ENCODE data around the gene NUDT9.

The NUDT9 gene

DNA sequence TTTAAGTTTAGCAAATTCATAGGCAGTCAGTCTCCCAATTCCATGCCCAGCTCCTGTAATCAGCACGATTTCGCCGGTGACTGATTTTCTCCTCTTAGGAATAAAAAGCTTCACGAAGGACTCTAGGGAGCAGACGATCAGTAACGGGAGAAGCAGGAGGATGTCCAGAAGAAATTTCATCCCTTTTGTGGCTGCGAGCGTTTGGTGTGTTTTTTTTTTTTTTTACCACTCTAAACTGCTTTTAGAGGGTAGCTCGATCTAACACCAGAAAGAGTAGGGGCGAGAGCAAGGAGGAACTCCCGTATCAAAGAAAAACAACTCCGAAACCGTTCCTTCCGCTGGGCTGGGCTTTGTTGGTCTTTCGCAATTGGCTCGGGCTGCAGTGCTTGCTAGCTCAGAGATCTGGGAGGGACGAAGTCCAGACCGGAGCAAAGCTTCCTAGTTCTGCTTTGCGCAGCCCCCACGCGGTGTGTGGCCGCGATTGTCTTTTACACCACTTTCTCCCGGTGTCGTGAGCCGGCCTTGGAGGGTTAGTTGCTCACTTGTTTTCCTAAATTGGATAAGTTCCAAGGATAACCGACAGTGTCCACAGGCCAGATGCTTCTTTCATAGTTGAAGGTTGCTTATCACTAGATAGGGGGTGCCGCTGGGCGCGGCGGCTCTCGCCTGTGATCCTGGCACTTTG is 31.3 kb upstream of the NUDT9 start, which contains the start of gene HSD17B11:
TSS of gene HSD17B11 (minus strand) at position 298 of the 685 bp plus-strand sequence. CDS start at position 180, 118 bp downstream.
- TF ChIP-seq, protein P1, sequence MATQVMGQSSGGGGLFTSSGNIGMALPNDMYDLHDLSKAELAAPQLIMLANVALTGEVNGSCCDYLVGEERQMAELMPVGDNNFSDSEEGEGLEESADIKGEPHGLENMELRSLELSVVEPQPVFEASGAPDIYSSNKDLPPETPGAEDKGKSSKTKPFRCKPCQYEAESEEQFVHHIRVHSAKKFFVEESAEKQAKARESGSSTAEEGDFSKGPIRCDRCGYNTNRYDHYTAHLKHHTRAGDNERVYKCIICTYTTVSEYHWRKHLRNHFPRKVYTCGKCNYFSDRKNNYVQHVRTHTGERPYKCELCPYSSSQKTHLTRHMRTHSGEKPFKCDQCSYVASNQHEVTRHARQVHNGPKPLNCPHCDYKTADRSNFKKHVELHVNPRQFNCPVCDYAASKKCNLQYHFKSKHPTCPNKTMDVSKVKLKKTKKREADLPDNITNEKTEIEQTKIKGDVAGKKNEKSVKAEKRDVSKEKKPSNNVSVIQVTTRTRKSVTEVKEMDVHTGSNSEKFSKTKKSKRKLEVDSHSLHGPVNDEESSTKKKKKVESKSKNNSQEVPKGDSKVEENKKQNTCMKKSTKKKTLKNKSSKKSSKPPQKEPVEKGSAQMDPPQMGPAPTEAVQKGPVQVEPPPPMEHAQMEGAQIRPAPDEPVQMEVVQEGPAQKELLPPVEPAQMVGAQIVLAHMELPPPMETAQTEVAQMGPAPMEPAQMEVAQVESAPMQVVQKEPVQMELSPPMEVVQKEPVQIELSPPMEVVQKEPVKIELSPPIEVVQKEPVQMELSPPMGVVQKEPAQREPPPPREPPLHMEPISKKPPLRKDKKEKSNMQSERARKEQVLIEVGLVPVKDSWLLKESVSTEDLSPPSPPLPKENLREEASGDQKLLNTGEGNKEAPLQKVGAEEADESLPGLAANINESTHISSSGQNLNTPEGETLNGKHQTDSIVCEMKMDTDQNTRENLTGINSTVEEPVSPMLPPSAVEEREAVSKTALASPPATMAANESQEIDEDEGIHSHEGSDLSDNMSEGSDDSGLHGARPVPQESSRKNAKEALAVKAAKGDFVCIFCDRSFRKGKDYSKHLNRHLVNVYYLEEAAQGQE (IDR thresholded peaks at IDR 0.05; ENCODE audit: insufficient read depth in 1 of 2, low read depth in 2 of 2, low read length in 2 of 2), result peak in 1 of 2 experiments; percentile 47; a peak in 1 of 4 replicates
- TF ChIP-seq SIN3A (IDR thresholded peaks at IDR 0.05; ENCODE audit: borderline replicate concordance, insufficient read depth, low read length), result no peak
- peak; percentile 52 for TF ChIP-seq FOXP2 (optimal IDR thresholded peaks at IDR 0.05; ENCODE audit: borderline replicate concordance, extremely low read depth, extremely low read length, insufficient read depth)
- TF ChIP-seq POLR2AphosphoS5 (IDR thresholded peaks at IDR 0.05; ENCODE audit: low read depth, low read length), result peak; percentile 83

DNA sequence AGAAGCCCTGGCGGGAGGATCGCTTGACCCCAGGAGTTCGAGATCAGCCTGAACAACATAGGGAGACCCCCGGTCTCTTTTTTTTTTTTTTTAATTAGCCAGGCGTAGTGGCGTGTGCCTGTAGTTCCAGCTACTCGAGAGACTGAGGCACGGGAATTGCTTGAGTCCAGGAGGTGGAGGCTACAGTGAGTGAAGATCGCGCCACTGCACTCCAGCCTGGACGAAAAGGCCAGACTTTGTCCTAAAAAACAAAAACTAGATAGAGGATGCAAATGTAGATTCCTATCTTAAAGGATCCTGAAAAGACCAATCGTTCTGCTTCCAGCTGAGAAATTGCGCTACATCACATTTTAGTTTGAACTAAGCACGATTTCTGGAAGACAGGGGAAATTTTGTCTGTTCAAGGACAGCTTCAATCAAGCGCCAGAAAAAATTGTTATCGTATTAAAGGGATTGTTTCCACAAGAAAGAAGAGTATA is 30.8 kb upstream of the NUDT9 start:
- TF ChIP-seq POLR2AphosphoS5 (IDR thresholded peaks at IDR 0.05; ENCODE audit: low read depth, low read length) (no peak), SIN3A (IDR thresholded peaks at IDR 0.05; ENCODE audit: borderline replicate concordance, insufficient read depth, low read length) (no peak), FOXP2 (optimal IDR thresholded peaks at IDR 0.05; ENCODE audit: borderline replicate concordance, extremely low read depth, extremely low read length, insufficient read depth) (no peak), TAF1 (IDR thresholded peaks at IDR 0.05; ENCODE audit: borderline replicate concordance, insufficient read depth, low read length) (no peak)
- TF ChIP-seq, protein P1 (IDR thresholded peaks at IDR 0.05; ENCODE audit: insufficient read depth in 1 of 2, low read depth in 2 of 2, low read length in 2 of 2), result no peak

DNA sequence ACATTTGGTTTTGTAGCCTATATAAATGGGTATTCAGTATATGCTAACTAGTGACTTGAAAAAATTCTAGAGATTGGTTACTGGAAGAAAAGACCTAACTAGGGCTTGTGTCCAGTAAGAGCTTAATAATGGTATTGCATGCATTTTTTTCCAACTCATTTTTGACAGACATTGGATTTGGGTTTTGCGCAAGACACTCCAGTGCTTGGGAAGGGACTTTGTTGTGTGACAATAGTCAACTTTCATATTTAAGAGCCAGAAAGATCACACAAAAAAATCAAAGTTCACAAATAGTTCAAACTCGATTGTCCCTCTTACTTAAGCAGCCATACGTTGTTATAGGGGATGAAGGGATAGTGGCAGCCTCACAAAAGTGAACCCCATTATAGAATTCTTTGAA is 30.2 kb upstream of the NUDT9 start:
- TF ChIP-seq FOXP2 (optimal IDR thresholded peaks at IDR 0.05; ENCODE audit: borderline replicate concordance, extremely low read depth, extremely low read length, insufficient read depth) (no peak), SIN3A (IDR thresholded peaks at IDR 0.05; ENCODE audit: borderline replicate concordance, insufficient read depth, low read length) (no peak), TAF1 (IDR thresholded peaks at IDR 0.05; ENCODE audit: borderline replicate concordance, insufficient read depth, low read length) (no peak), POLR2AphosphoS5 (IDR thresholded peaks at IDR 0.05; ENCODE audit: low read depth, low read length) (no peak)
- TF ChIP-seq, protein P1 (IDR thresholded peaks at IDR 0.05; ENCODE audit: insufficient read depth in 1 of 2, low read depth in 2 of 2, low read length in 2 of 2), result no peak

DNA sequence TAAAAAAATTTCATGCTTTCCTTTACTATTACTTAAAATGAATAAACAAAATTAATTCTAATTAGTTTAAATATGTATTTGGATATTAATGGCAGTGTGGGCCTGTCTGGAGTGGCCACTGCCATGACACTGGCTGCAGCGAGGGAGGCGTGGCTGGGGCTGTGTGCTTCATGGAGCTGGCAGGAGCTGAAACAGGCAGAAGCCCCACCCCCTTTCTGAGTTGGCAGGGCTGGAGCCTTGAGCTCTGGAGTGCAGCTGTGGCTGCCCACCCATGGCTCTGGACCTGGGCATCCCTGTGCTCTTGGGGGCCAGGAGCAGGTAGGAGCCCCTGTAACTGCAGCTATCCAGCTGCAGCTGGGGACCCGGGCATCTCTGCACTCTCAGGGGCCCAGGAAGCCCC is 23.2 kb upstream of the NUDT9 start:
- TF ChIP-seq, protein P1 (IDR thresholded peaks at IDR 0.05; ENCODE audit: insufficient read depth in 1 of 2, low read depth in 2 of 2, low read length in 2 of 2), result no peak
- no peak for TF ChIP-seq FOXP2 (optimal IDR thresholded peaks at IDR 0.05; ENCODE audit: borderline replicate concordance, extremely low read depth, extremely low read length, insufficient read depth)
- no peak for TF ChIP-seq SIN3A (IDR thresholded peaks at IDR 0.05; ENCODE audit: borderline replicate concordance, insufficient read depth, low read length)
